Urinary bladder (tissue), 4 donors: ENCODE results near the gene C19orf47. TPM values are rescaled to one million over a fixed set of nuclear protein-coding genes. Genes with fewer than 3 reads are reported as not detected.
A peak's percentile ranks its signal among the peaks of the same experiment; 100 is the strongest.

Experiments
- DNase-seq: peaks from one replicate; pipeline ENCODE4 v3.0.0-alpha.2; 2015; ENCODE audit errors: extremely low spot score
- H3K27ac ChIP-seq: one replicate; pipeline ENCODE4 v1.5.1; 2013; ENCODE audit warnings: low read depth, mild to moderate bottlenecking, moderate library complexity
- H3K36me3 ChIP-seq: one replicate; pipeline ENCODE4 v1.6.1; 2013; ENCODE audit warnings: mild to moderate bottlenecking, moderate library complexity; ENCODE audit not compliant: insufficient read depth
- H3K4me1 ChIP-seq: one replicate; pipeline ENCODE4 v1.6.1; 2013; ENCODE audit warnings: mild to moderate bottlenecking, moderate library complexity; ENCODE audit not compliant: insufficient read depth
- H3K4me3 ChIP-seq: one replicate; pipeline ENCODE4 v1.5.1; 2013; ENCODE audit warnings: low read depth, low read length
- WGBS: extraction: QIAGEN DNeasy Blood & Tissue Kit; methylation state at CpG from one replicate; pipeline ENCODE4 v1.1.7; 2013; 5-methylcytosine and 5-hydroxymethylcytosine counted together
- polyA plus RNA-seq: library from polyadenylated mRNA; stranded (reverse); fragments of 200-250 nt; gene quantifications from one replicate; pipeline ENCODE4 v1.2.3, GENCODE V29; 2013
- total RNA-seq: library from RNA; depleted of rRNA; stranded (reverse); fragments of >200 nt; gene quantifications from one replicate; pipeline ENCODE4 v1.2.3, GENCODE V29; 2014
- donor health status: healthy with polysubstance abuse.
- donor health status: healthy.

The C19orf47 gene
- total and polyA plus RNA-seq, 2 donors: 4.9 to 16.3 TPM

DNA sequence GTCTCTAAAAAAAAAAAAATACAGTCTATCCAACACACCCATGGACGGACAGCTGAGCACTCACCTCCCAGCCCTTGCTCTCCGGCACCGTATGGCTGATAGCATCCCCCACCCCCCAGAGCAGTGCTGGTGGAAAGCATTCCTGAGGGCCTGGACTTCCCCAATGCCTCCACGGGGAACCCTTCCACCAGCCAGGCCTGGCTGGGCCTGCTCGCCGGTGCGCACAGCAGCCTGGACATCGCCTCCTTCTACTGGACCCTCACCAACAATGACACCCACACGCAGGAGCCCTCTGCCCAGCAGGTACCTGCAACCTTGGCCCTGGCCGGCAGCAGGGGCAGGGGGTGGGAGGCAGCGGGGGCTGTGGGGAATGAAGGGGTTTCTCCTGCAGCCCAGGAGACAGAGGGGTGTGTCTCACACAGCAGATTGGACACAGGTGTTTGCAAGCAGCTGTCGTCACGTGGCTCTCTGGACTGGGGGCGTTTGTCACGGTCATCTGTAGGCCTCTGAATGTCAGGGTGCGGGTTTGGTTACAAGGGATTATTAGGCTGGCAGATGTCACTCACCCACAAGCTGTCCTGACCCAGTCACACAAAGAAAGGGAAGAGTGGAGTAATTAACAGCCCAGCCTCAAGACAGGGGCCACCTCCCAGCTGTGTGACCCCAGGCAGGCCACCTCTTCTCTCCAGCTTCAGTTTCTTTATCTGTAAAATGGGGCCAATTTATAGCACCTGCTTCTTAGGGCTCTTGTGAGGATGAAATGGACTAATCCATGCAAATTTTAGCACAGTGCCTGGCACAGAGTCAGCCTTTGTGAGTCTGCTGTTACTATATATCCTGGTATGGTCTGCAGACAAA, 19.6 kb upstream of the C19orf47 start:
- no peak for DNase-seq
- Histone ChIP-seq H3K4me3 (no peak overlapping the region), H3K27ac (no peak overlapping the region), H3K4me1 (no peaks in the 10 kb centered on the region), H3K36me3 (peaks cover 2% of the 10 kb centered on the region)
- 81% methylated on average over 16 of the region's 16 CpGs for WGBS

DNA sequence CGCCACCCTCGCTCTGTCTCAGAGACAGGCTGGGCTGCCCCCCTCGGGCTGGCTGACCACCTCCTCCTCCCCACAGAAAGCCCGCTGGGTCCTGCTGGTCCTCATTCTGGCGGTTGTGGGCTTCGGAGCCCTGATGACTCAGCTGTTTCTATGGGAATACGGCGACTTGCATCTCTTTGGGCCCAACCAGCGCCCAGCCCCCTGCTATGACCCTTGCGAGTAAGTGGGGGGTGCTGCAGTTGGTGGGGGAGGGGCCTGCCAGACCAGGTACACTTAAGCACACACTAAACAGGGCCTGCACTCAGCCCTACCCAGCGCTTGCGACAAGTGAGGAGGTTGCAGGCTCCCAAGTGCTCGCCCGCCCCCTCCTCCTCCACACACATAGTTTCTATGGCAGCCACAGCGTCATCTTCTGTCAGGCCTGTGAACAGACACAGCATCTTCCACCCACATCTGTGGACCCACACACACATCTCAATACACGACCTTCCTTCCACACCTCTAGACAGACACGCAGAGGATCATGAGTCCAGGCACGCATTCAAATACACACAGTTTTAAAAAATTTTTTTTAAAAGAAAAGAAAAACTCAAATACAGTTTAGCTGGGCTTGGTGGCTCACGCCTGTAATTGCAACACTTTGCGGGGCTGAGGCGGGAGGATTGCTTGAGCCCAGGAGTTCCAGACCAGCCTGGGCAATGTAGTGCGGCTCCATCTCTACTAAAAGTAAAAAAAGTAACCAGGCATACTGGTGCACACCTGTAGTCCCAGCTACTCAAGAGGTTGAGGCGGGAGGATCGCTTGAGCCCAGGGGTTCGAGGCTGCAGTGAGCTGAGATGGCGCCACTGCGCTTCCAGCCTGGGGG, 18.7 kb upstream of the C19orf47 start:
- H3K27ac ChIP-seq: no peak overlapping the region
- no peaks in the 10 kb centered on the region for H3K4me1 ChIP-seq
- DNase-seq: no peak
- peaks cover 2% of the 10 kb centered on the region for H3K36me3 ChIP-seq
- H3K4me3 ChIP-seq: no peak overlapping the region
- WGBS: 76% methylated on average over 27 of the region's 27 CpGs

- Histone ChIP-seq H3K36me3 (peaks cover 2% of the 10 kb centered on the region), H3K27ac (no peak overlapping the region), H3K4me1 (no peaks in the 10 kb centered on the region), H3K4me3 (peak overlapping the region; percentile 39)
- 11% methylated on average over 28 of the region's 28 CpGs for WGBS
- peak; percentile 71 for DNase-seq
Measured at GRCh38 chr19:40365613-40366401, 17.6 kb upstream of the C19orf47 start.

GRCh38 chr19:40365010-40365409, 16.8 kb upstream of the C19orf47 start:
- Histone ChIP-seq H3K36me3 (peaks cover under 1% of the 10 kb centered on the region), H3K4me1 (no peaks in the 10 kb centered on the region), H3K27ac (no peak overlapping the region), H3K4me3 (no peak overlapping the region)
- no peak for DNase-seq
- 49% methylated on average over 3 of the region's 3 CpGs for WGBS

- H3K36me3 ChIP-seq: no peaks in the 10 kb centered on the region
- H3K4me3 ChIP-seq: no peak overlapping the region
- 81% methylated on average over 5 of the region's 5 CpGs for WGBS
- no peaks in the 10 kb centered on the region for H3K4me1 ChIP-seq
- no peak overlapping the region for H3K27ac ChIP-seq
- DNase-seq: no peak
Measured at GRCh38 chr19:40363069-40363468, 14.9 kb upstream of the C19orf47 start.

- Histone ChIP-seq H3K4me3 (no peak overlapping the region), H3K27ac (no peak overlapping the region), H3K4me1 (no peaks in the 10 kb centered on the region), H3K36me3 (no peaks in the 10 kb centered on the region)
- WGBS: 86% methylated on average over 3 of the region's 3 CpGs
- DNase-seq: no peak
Measured at GRCh38 chr19:40362160-40362559, 14.0 kb upstream of the C19orf47 start.

- H3K4me1 ChIP-seq: no peaks in the 10 kb centered on the region
- DNase-seq: no peak
- no peaks in the 10 kb centered on the region for H3K36me3 ChIP-seq
- H3K27ac ChIP-seq: no peak overlapping the region
- no peak overlapping the region for H3K4me3 ChIP-seq
- 87% methylated on average over 12 of the region's 12 CpGs for WGBS
Measured at GRCh38 chr19:40360708-40361241, 12.6 kb upstream of the C19orf47 start.

GRCh38 chr19:40360020-40360707, 12.0 kb upstream of the C19orf47 start:
- Histone ChIP-seq H3K4me1 (no peaks in the 10 kb centered on the region), H3K4me3 (no peak overlapping the region), H3K36me3 (no peaks in the 10 kb centered on the region), H3K27ac (no peak overlapping the region)
- WGBS: 87% methylated on average over 13 of the region's 13 CpGs
- DNase-seq: no peak

DNA sequence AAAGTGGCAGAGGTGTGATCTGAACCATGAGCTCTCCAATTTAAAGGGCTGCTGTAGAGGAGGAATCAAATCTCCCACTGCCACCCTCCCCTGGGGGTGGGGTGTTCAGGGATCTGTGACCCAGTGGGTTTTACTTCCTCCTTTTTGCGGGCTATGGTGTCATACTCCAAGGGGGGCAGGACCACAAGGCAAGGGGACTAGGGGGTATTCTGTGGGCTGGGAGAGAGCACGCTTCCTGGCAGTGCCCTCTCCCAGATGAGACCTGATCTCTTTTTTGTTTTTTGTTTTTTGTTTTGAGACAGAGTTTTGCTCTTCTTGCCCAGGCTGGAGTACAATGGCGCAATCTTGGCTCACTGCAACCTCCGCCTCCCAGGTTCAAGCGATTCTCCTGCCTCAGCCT, 10.6 kb upstream of the C19orf47 start:
- DNase-seq: no peak
- WGBS: 92% methylated on average over 5 of the region's 5 CpGs
- Histone ChIP-seq H3K4me1 (peaks cover 2% of the 10 kb centered on the region), H3K36me3 (no peaks in the 10 kb centered on the region), H3K4me3 (no peak overlapping the region), H3K27ac (no peak overlapping the region)

DNA sequence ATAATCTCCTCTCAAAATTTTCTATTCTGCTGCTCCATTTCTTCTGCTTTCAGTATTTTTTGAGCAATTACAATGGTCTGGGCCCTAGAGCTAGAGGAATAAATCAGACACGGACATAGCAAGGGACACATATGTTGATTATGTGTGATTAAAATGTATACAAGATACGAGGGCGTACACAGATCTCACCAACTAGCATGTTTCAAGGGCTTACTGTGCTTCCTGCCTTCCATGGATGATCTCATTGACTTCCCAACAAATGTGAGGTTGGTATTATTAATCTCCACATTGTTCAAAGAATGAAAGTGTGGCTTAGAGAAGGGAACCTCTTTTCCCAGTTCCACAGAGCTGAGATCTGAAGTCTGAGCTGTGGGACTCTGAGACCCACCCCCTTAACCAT, 9.4 kb upstream of the C19orf47 start:
- 63% methylated on average over 3 of the region's 3 CpGs for WGBS
- no peak for DNase-seq
- Histone ChIP-seq H3K4me3 (no peak overlapping the region), H3K36me3 (no peaks in the 10 kb centered on the region), H3K4me1 (peaks cover 2% of the 10 kb centered on the region), H3K27ac (no peak overlapping the region)

GRCh38 chr19:40356681-40357595, 8.7 kb upstream of the C19orf47 start:
- H3K4me3 ChIP-seq: no peak overlapping the region
- DNase-seq: no peak
- no peaks in the 10 kb centered on the region for H3K36me3 ChIP-seq
- H3K27ac ChIP-seq: no peak overlapping the region
- peaks cover 2% of the 10 kb centered on the region for H3K4me1 ChIP-seq
- 81% methylated on average over 6 of the region's 6 CpGs for WGBS
